Stimulated activated naive CD8-positive, alpha-beta T cell treated with anti-CD3 and anti-CD28 coated beads, Interleukin-15, Interleukin-2, amounts not matched to agents 100 U/mL and 50 U/mL, for 24 hours (primary cell): Measurements from ENCODE around the gene RALGAPA1.
"Not testable (repeated sequence)": the region's sequence is repeated elsewhere in the genome, so short reads cannot be mapped to it uniquely, and the experiment has no call there.

ENCODE experiments used
- ATAC-seq: fragments of 150-1000 bp; cut with Tn5 transposase; one replicate; pipeline ENCODE4 v1.10.0; 2021
- DNase-seq: peaks from one replicate; pipeline ENCODE4 v3.0.0; 2021

The RALGAPA1 gene

GRCh38 chr14:35821564-35822411 lies 12.7 kb upstream of the RALGAPA1 start:
- no peak for ATAC-seq
- DNase-seq: no peak

- no peak for ATAC-seq
- DNase-seq: no peak
These were observed 10.8 kb upstream of the RALGAPA1 start for GRCh38 chr14:35819591-35820540.

GRCh38 chr14:35818346-35819115 lies 9.4 kb upstream of the RALGAPA1 start:
- DNase-seq: no peak
- ATAC-seq: no peak

- ATAC-seq (peak; percentile 79), DNase-seq (peak; percentile 88)
These were observed 5.4 kb upstream of the RALGAPA1 start for GRCh38 chr14:35814371-35815005.

- DNase-seq (no peak), ATAC-seq (no peak)
These were observed 1.9 kb upstream of the RALGAPA1 start for GRCh38 chr14:35810963-35811362.

GRCh38 chr14:35809597-35809996 lies 502 bp upstream of the RALGAPA1 start:
- ATAC-seq: no peak

GRCh38 chr14:35808076-35808637 lies 938 bp downstream of the RALGAPA1 start:
- DNase-seq (peak; percentile 34), ATAC-seq (no peak)

More at GRCh38 chr14:35809597-35809996, 502 bp upstream of the RALGAPA1 start:
- no peak for DNase-seq

GRCh38 chr14:35807131-35807961 lies 1.7 kb downstream of the RALGAPA1 start:
- ATAC-seq (no peak), DNase-seq (no peak)

GRCh38 chr14:35806006-35806907 lies 2.8 kb downstream of the RALGAPA1 start:
- DNase-seq (no peak), ATAC-seq (no peak)

GRCh38 chr14:35797796-35798195 lies 11.3 kb downstream of the RALGAPA1 start:
- DNase-seq: no peak
- ATAC-seq: no peak

- ATAC-seq (peak; percentile 81), DNase-seq (peak; percentile 17)
These were observed 19.4 kb downstream of the RALGAPA1 start for GRCh38 chr14:35789651-35790050.

- no peak for ATAC-seq
These were observed 22.2 kb downstream of the RALGAPA1 start for GRCh38 chr14:35786856-35787255.

GRCh38 chr14:35783699-35784098 lies 25.4 kb downstream of the RALGAPA1 start:
- ATAC-seq (no peak), DNase-seq (no peak)

More at GRCh38 chr14:35786856-35787255, 22.2 kb downstream of the RALGAPA1 start:
- DNase-seq: no peak

- ATAC-seq: no peak
- no peak for DNase-seq
These were observed 29.7 kb downstream of the RALGAPA1 start for GRCh38 chr14:35779368-35779767.

GRCh38 chr14:35777550-35777949 lies 31.5 kb downstream of the RALGAPA1 start:
- not testable (repeated sequence) for ATAC-seq, DNase-seq

GRCh38 chr14:35776823-35777222 lies 32.3 kb downstream of the RALGAPA1 start:
- ATAC-seq (no peak), DNase-seq (no peak)

GRCh38 chr14:35776085-35776484 lies 33.0 kb downstream of the RALGAPA1 start:
- ATAC-seq, DNase-seq: not testable (repeated sequence)

- peak; percentile 82 for ATAC-seq
- DNase-seq: peak; percentile 7
These were observed 42.4 kb downstream of the RALGAPA1 start for GRCh38 chr14:35766700-35767082.

GRCh38 chr14:35766036-35766699 lies 42.9 kb downstream of the RALGAPA1 start:
- DNase-seq: no peak
- ATAC-seq: no peak
